Activated CD4-positive, alpha-beta T cell treated with anti-CD3 and anti-CD28 coated beads, Interleukin-10, Interleukin-2, amounts not matched to agents 100 ng/mL and 50 ng/mL, durations not matched to agents 16 hours and 8 hours (primary cell): ENCODE results near the gene COL13A1.

Source experiments
- DNase-seq: peaks from one replicate; pipeline ENCODE4 v3.0.0-alpha.2; 2020

The COL13A1 gene

DNA sequence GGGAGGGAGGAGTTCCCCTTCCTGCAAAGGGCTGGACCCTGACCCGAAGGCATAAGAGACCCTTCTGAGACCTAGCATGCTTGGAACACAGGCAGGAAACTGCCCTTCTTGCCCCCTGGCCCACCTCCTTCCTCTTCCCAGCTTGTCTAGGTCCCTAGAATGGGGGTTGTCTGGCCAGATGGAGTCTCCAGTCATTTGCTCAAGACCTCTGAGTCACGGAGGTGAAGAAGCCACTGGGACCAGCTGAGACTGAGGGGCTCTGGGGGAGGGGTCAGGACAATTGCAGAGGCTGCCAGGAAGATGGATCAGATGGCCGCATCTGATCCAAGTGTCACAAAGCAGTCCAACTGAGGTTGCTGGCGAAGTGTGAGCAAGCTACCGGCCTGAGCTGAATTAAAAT, 46.2 kb downstream of the COL13A1 start:
- DNase-seq, result no peak

- no peak for DNase-seq
Observed at GRCh38 chr10:69848454-69848853, 46.7 kb downstream of the COL13A1 start.

GRCh38 chr10:69849825-69850224, 48.1 kb downstream of the COL13A1 start:
- no peak for DNase-seq

DNA sequence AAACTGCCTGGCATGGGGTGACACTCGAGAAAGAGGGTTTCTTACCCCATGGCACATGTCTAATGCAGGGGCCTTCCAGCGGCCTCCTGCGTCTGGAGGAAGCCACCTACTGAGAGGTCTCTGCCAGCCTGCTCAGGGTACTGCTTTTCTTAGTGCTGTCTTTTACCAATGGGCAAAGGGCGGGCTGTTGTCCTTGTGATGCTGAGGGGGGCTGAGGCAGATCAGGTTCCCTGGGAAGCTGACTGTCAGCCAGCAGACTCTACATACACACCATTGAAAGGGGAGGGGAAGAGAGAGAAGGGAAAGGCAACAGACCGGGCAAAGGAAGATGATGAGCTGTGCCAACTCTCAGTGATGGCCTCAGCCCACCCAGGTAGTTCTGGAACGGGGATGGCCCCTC, 48.7 kb downstream of the COL13A1 start:
- DNase-seq, result no peak

- no peak for DNase-seq
Observed at GRCh38 chr10:69851306-69851705, 49.6 kb downstream of the COL13A1 start.

DNA sequence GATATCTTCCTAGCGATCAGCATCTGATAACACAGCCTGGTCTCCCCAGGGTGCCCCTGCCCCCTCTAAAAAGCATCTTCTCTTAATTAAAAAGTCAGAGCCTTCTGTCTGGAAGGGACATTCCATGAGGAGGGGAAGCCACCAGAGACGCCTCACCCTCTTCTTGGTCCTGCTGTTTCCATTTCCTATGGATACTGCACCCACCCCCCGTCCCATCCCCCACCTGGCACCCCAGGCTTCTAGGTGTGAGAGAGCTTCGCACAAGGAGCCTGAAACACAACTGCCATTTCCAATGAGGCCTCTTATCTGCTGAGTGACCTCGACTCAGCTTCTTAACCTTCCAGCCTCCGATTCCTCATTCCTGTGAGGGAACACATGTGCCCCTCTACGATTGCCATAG, 51.4 kb downstream of the COL13A1 start:
- DNase-seq, result no peak

DNA sequence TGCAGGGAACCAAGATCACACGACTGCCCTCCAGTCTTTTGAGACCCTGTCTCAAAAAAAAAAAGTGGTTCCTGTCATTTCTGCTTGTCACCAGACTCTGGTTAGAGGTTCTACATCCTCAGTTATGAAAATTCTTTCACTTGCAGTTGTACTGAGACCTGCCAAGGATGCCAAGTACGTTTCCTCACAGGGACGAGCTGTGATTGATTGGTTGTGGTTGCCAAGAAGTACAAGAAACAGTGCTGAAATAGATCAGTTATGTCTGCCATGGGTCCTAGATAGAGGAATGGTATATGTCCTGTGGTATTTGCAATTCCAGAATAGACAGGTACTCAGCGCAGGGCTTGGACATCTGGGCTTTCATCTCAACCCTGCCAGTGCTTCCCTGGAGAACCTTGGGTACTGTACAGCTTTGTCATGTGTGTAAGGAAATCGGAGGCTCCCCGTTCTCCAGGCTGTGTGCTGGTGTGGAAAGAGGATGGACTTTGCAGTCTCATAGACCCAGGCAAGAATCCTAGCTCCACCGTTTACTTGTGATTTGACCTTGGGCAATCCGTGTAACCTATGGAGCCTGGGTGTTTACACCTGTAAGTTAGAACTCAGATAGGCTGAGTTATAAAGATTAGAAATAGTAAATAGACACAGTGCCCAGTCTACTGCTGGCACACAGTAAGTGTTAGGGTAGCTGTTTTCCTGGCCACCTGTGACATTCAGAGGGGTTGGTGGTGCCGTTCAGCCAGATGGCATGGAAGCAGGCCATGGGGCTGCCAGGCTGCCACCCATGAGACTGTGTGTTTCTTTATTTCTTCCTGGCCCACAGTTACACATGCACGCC, 53.0 kb downstream of the COL13A1 start:
- no peak for DNase-seq

DNA sequence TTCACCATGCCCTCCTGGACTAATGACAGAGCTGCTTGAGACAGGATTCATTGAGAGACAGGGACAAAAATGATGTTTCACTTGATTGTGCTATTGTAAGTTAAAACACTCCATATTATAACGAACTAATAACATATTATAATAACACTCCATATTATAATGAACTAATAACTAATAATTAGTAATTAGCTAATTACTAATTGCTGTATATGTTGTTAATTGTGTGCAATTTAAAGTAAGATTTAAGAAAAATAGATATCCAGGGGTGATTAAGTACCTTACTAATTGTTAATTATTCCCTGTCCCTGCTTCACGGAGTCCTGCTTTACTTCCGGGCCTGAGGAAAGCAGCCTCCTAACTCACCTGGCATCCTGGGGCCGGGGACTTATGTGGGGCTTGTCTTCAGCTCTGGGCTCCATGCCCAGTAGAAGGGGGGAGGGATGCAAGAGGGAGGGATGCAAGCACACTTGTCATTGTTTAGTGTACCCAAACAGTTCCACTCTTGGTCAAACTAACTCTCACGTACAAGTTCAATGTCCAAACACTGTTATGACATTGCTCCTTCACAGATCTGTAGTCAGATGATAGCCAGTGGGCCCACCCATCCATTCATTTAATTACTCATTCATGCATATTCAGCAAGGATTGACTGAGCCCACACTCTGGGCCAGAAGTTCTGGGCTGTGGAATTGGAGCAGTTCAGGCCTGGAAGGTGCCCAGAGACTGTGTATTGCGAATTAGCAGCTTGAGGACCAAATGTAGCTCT, 53.8 kb downstream of the COL13A1 start:
- no peak for DNase-seq

DNA sequence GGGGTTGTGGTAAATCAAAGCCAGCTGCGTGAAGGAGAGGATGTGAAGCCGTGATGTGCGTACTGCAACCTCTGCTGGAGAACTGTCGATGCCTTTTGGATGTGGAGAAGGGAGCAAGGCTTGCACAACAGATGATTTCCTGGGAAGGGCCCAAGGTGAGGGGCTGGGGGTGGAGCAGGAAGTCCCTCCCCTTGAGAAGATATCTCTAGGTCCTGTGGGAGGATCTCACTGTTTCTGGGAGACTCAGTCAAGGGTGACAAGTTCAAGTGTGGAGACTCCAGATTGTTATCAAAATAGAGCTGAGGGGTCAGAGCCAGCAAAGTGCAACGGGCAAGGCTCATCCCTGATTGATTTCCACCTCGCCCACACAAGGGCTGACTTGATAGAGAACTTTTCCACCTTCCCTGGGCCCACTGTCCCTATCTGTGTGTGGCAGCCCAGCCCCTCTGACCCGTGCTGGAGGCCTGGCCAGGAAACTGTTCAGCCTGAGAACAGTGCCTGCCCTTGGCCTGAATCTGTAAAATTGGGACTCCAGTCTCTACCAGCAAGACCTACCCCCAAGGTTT, 55.0 kb downstream of the COL13A1 start:
- no peak for DNase-seq

DNA sequence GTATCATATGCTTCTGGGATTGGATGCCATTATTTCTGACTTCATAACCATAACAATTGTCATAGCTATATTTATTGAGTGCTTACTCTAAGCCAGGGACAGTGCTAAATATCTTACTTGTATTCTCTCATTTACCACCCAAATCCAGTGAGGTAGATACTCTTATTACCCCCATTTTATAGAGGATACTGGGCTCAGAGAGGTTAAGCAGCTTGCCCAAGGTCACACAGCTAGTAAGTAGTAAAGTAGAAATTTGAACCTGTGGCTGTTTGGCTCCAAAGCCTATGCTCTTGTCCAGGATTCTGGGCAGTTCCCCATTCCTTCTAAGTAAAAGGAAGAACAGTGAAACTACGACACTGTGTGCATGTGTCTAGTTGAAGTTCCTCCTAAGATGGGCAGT, 56.5 kb downstream of the COL13A1 start:
- no peak for DNase-seq

- DNase-seq, result no peak
Observed at GRCh38 chr10:69860271-69860670, 58.6 kb downstream of the COL13A1 start.

DNA sequence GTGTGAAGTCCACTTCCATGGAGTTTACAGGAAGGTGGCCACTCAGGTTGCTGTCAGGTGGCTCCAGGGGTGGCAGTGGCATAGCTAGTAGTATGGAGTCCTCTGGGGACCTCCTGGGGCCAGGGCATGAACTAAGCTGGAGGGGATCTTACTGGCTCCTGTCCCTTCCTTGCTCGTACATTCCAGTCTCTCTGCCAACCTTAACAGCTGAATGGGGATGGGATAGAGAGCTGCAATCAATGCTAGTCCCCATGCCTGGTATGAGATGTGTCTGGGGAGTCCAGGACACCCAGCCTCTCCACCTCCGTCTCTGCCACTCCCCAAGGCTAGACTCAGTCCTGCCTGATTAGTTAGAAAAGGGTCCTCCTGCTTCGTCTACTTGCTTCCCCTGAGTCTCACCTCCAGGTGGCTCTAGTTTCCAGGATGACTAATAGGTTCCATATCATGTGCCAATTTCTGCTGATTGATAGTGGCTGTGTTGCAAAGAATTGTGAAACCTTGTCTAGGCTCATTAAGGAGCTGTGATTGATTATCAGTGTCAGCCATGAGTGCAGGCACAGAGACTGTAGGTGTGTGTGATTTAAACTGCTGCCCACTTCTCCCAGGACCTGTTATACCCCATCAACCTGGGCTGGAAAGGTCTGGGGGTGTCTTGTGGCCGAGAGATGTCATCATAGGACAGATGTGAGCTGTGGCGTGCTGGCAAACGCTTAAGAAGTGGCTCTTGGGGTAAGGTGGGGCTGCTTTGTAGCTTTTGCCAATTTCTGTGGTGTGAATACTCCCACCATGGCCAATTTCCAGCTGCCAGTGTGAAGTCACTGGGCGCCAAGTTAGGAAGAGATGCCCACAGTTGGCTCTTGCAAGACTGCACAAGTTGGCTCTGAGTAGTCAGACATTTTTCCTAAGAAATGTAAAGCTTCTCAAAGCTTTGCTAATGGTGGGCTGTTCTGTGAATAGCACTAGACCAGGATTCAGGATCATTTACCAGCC, 59.8 kb downstream of the COL13A1 start:
- peak; percentile 56 for DNase-seq

DNA sequence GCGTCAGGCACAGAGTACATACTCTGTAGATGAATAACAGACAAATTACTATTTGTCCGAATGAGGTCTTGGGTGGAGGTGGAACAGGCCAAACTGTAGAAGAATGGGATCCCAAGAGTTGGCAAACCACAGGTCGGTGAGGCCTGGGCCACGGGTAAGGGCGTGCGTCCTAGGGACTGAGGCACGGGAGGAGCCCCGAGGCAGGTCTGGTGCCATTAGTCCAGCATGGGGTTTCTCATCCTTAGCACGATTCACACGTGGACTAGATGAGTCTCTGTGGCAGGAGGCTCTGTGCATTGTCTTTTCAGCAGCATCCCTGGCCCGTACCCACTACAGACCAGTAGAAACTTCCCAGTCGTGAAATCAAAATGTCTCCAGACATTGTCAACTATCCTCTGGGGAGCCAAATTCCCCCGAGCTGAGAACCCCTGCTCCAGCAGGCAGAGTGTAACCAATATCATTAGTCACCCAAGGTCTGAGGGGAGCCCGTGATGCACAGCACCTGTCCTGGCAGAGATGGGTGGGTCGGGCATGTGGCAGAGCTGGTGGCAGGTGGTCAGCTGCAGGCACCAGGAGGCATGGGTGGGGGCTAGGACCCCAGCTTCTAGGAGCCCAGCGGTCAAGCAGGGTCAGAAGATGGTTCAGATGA, 61.3 kb downstream of the COL13A1 start:
- no peak for DNase-seq

GRCh38 chr10:69863580-69863979, 61.9 kb downstream of the COL13A1 start:
- no peak for DNase-seq

DNA sequence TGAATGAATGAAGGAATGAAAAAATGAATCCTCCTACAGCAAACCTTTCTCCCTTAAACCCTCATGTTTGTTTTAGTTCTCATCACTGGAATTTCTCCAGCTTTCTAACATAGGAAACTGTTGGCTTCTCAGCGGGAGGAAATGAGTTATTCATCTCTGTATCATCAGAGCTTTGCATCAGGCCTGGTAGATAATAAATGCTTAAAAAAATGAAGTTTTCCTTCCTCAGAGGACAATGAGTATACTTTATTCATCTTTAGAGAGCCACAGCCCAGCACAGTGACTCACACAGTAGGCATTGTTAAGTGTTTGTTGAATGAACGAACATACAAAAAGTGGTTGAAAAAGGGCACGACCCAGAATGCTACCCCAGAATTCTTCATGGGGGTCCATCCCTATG, 62.6 kb downstream of the COL13A1 start:
- DNase-seq, result no peak

DNA sequence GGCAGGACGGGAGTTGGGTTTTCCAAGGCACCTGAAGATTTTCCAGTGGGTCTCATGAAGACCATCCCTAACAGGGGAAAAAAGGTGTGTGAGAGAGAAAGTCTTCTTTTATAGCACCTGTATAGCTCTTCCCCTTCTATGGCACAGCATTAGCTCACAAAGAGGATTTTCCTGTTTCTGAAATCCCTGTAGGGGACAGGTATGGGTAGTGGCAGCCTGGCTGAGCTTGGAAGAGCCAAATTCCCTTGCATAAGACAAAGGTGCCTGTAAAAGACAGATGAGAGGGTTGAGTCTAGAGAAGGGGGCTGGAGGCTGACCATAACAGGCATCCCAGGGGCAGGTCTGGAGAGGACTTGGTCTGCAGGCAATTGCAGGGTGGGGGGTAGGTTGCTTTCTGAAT, 63.7 kb downstream of the COL13A1 start:
- DNase-seq, result no peak

DNA sequence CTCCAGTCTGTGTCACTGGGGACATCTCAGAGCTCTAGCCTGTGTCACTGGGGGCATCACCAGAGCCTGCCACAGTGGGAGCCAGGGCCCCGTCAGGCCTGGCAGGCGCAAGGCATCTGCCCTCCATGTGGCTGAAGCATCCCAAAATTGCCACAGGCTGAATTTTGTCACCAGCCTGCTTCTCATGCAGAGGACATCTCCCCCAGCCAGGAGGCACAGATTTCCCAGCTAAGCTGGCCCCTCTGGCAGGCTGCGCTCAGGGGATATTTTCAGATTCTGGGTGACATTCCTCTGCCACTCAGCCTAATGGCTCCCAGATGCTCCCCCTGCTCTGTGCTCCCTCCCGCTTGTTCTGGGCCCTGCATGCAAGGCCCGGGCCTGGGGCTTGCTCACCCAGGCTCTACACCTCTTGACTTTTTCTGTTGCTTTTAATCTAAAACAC, 64.6 kb downstream of the COL13A1 start:
- DNase-seq, result no peak

DNA sequence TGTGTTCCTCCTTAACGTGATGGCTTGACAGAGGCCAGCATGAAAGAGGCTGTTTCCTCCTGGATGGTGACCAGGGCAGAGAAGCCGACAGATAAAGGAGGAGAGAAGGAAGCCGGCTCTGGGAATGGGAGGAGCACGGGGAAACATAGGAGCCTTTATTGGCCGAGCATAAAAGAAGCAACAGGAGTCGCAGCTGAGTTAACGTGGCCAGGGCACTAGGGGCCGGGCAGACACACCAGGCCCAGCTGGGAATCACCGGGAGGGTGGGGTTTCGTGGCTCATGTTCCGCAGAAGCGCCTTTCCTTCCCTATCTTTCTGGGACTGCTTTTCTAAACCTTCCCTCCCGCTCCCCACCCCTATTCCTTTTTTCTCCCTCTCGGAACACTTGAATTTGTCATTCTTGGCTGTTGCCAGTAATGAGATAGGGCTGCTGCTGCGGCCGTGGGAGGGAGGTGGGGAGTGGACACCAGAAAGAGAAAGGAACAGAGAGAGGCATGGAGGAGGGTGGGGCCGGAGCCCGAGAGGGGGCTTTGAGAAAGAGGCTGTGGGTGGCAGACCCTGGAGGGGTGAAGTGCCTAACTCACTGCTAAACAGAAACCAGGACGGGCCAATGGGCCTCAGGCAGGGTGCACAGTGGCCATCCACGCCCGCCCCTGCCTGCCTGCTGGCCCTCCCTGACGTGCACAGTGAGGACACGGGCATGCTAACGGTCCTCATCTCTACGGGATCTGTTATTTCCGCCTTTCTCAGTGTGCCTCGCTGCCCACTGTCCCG, 65.2 kb downstream of the COL13A1 start:
- no peak for DNase-seq

DNA sequence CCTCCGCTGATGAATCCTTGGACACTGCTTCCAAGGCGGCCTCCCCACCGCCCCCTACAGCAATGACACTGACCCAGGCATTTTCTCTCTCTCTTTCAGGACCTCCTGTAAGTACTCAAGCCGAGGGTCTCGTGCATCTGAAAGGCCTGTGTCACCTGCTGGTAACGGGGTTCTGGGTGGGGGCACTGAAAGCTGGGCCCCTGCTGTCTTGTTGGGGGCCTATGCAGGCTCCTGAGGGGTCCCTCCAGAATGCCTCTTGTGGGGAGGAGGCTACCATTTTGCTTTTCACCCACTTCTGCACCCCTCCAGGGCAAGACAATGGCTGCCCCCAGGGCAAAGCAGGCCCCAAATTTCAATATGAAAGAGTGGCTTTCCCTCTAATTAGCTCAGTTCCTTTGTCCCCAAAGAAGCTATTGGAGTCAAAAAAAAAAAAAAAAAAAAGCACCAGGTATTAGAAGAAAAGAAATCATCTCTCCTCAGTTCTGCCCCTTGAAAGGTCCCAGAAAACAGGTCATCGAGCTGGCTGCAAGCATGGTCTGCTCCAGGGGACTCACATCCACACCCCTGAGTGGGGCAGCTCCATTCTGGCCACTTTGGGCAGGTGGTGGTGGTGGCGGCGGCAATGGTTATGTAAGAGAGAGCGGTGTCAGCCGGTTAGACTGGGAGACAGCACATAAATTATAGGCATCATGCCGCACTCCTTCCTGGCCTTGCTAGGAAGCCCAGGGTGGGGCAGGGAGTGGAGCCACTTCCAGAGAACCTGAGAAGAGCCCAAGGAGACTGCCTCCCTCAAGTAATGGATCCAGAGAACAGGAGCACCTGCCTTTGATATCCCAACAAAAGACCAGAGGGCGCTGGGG, 66.2 kb downstream of the COL13A1 start:
- DNase-seq, result no peak

GRCh38 chr10:69868821-69869220, 67.1 kb downstream of the COL13A1 start:
- DNase-seq, result no peak
